Testis (tissue), 3 donors: ENCODE measurements around the gene DVL2. TPM values are rescaled to one million over a fixed set of nuclear protein-coding genes. Genes with fewer than 3 reads are reported as not detected.

ENCODE experiments used
- DNase-seq: peaks from one replicate; pipeline ENCODE4 v3.0.0-alpha.2; 2019
- H3K27ac ChIP-seq, 2 donors: fragments of 200-600 bp; sonication (generic); one replicate each; pipeline ENCODE4 v1.5.1; 2019
- H3K27me3 ChIP-seq: fragments of 200-600 bp; sonication (generic); one replicate; pipeline ENCODE4 v1.5.1; 2019
- H3K36me3 ChIP-seq: fragments of 200-600 bp; sonication (generic); one replicate; pipeline ENCODE4 v1.5.1; 2017; ENCODE audit warnings: low read depth; ENCODE audit errors: missing control alignments
- H3K4me1 ChIP-seq: fragments of 200-600 bp; sonication (generic); one replicate; pipeline ENCODE4 v1.5.1; 2019
- H3K4me3 ChIP-seq, 2 donors: fragments of 200-600 bp; sonication (generic); one replicate each; pipeline ENCODE4 v1.5.1; 2017 to 2019
- H3K9me3 ChIP-seq: fragments of 200-600 bp; sonication (generic); one replicate; pipeline ENCODE4 v1.5.1; 2017
- CTCF ChIP-seq, 3 experiments: fragments of 450-650 bp in 2 of 3; fragments of 200-600 bp in 1 of 3; sonication (generic) in 1 of 3; IDR thresholded peaks; one replicate each; pipeline ENCODE4 v1.5.1; 2016 to 2019; ENCODE audit warnings: antibody characterized with exemption in 3 of 3, mild to moderate bottlenecking in 2 of 3, moderate library complexity in 1 of 3
- POLR2A ChIP-seq: fragments of 450-650 bp; IDR thresholded peaks from one replicate; pipeline ENCODE4 v1.6.1; 2017; ENCODE audit warnings: antibody characterized with exemption, mild to moderate bottlenecking, moderate library complexity
- WGBS, 2 donors: methylation state at CpG; one replicate each; pipeline ENCODE4 v1.1.5; 2018; 5-methylcytosine and 5-hydroxymethylcytosine counted together
- intact Hi-C: fragments of 100-400 bp; cut with DNase I; formaldehyde crosslinking; loops from one replicate; pipeline ENCODE4 v1.15.1; 2023; ENCODE audit warnings: low total_unique reads
- polyA plus RNA-seq: library from polyadenylated mRNA; stranded (reverse); fragments of 350-450 nt; fragmentation: Illumina TruSeq; extraction: RNeasy Lipid Tissue Mini Kit (QIAGEN cat#74804); gene quantifications from one replicate; pipeline ENCODE4 v1.2.3, GENCODE V29; 2014; ENCODE audit warnings: low read depth, low replicate concordance; ENCODE audit not compliant: insufficient read depth
- total RNA-seq, 2 donors: library from RNA; depleted of rRNA; stranded (reverse); fragments of >200 nt; gene quantifications; one replicate each; pipeline ENCODE4 v1.2.3, GENCODE V29; 2016

The DVL2 gene
- total and polyA plus RNA-seq, 3 donors from 2014 or later: 43.6 to 102 (median 81.3) TPM

DNA sequence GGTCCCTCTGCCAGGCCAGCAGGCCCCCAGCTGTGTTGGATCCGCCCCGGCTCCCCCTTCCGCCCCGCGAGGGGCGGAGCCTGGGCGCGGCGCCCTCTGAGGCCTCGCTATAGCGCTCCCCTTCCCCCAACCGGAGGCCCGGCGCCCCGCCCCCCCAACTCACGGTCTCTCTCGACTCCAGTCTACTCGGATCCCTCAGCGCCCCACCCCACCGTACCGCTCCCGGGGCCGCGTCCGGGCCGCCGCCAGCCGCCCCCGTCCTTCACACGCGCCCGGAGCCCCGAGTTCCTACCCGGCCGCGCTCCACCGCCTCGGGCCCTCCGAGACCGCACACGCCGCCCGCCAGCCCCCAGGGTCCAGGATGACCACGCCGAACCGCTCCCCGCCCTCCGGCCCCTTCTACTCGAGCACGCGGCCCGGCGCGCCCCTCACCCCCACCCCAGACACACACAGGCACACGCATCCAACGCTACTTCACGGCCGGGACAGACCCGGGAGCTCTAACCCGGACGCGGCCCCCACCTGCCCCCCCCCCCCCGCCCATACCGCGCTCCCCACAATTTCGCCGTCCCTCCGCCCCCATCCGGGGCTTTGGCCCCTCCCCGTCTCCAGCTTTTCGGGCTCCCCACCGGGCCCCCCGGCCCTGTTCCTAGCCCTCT, 3.6 kb upstream of the DVL2 start:
- Histone ChIP-seq H3K36me3 (no peaks in the 10 kb centered on the region), H3K4me1 (peaks cover 48% of the 10 kb centered on the region), H3K27ac (peak overlapping the region; percentile 97 to 99), H3K9me3 (no peaks in the 10 kb centered on the region), H3K27me3 (no peaks in the 10 kb centered on the region), H3K4me3 (peak overlapping the region; percentile 84 to 99)
- peak; percentile 87 for DNase-seq
- 2% methylated on average over 13 to 58 of the region's 73 CpGs for WGBS, 2 donors
- intact Hi-C loops: no loop called here
- no peak for TF ChIP-seq POLR2A
- TF ChIP-seq CTCF (IDR thresholded peaks at IDR 0.05): no peak

GRCh38 chr17:7237266-7237760, 3.0 kb upstream of the DVL2 start:
- no peak for DNase-seq
- Histone ChIP-seq H3K27ac (peak overlapping the region; percentile 97 to 99), H3K4me3 (peak overlapping the region; percentile 84 to 99), H3K4me1 (peaks cover 54% of the 10 kb centered on the region), H3K9me3 (no peaks in the 10 kb centered on the region), H3K36me3 (no peaks in the 10 kb centered on the region), H3K27me3 (no peaks in the 10 kb centered on the region)
- intact Hi-C loops: no loop called here
- TF ChIP-seq POLR2A: no peak
- TF ChIP-seq CTCF (IDR thresholded peaks at IDR 0.05): no peak
- WGBS, 2 donors: 15 to 26% methylated on average over 5 to 6 of the region's 6 CpGs

GRCh38 chr17:7236808-7237207, 2.5 kb upstream of the DVL2 start:
- WGBS, 2 donors: 76 to 78% methylated on average over 6 of the region's 6 CpGs
- no peaks in the 10 kb centered on the region for H3K27me3 ChIP-seq
- H3K4me1 ChIP-seq: peaks cover 58% of the 10 kb centered on the region
- intact Hi-C loops: no loop called here
- no peaks in the 10 kb centered on the region for H3K36me3 ChIP-seq
- TF ChIP-seq CTCF (IDR thresholded peaks at IDR 0.05): no peak
- no peak for TF ChIP-seq POLR2A
- DNase-seq: no peak
- no peaks in the 10 kb centered on the region for H3K9me3 ChIP-seq
- peak overlapping the region in 1 of 2 donors; percentile 97 for H3K27ac ChIP-seq
- no peak overlapping the region for H3K4me3 ChIP-seq

DNA sequence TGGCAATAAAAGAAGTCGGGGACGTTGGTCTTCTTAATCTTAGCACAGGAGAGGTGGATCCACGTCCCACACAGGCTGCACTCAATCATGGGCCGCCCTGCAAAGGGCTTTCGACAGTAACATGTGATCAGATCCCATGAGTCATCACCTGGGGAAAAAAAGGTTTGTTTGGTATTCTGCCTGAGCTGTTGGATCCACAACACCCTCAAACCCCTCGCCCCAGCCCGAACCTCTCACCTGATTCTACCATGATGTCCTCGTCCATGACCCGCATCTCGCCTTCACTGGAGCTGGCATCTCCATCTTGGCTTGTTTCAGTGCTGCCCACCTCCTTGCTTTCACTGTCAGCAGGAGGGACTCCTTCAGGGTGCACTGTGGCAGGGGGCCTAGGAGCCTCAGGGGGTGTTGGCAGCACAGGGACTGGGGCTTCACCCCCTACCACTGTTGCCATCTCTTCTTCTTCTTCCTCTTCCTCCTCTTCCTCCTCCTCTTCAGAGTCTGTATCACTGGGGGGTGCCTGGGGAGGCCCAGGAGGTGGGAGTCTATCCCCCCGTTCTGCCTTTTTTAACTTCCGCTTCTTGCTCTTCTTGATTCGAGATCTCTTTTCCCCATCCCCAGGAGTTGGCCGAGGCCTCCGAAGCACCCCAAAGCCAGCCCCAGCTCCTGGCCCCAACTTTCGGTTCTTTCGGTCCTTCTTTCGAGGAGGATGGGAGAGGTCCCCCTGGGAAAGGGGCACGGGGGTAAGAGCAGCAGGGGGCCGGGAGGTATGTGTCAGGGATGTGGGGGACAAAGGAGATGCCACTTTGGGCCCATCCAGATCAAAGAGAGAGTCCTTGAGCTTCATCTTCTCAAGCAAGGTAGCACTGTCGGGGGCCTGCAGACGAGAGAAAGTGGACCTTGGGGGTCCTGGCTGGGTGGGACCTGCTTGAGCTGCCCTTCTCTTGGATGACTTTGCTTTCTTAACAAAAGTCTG, 1.7 kb upstream of the DVL2 start:
- Histone ChIP-seq H3K4me3 (no peak overlapping the region), H3K27me3 (no peaks in the 10 kb centered on the region), H3K9me3 (no peaks in the 10 kb centered on the region), H3K4me1 (peaks cover 53% of the 10 kb centered on the region), H3K27ac (peak overlapping the region in 1 of 2 donors; percentile 8), H3K36me3 (no peaks in the 10 kb centered on the region)
- TF ChIP-seq CTCF (IDR thresholded peaks at IDR 0.05): no peak
- TF ChIP-seq POLR2A: no peak
- WGBS, 2 donors: 82 to 85% methylated on average over 14 to 22 of the region's 22 CpGs
- no peak for DNase-seq
- intact Hi-C loops: no loop called here
